GM19372 (cell line): ENCODE measurements around the gene MIS18BP1.

Source experiments
- ATAC-seq: cut with Tn5 transposase; IDR thresholded peaks from one replicate; pipeline ENCODE4 v1.9.1; 2021; ENCODE audit warnings: mild to moderate bottlenecking, low read depth, moderate library complexity; ENCODE audit not compliant: unreplicated experiment

MIS18BP1 gene

DNA sequence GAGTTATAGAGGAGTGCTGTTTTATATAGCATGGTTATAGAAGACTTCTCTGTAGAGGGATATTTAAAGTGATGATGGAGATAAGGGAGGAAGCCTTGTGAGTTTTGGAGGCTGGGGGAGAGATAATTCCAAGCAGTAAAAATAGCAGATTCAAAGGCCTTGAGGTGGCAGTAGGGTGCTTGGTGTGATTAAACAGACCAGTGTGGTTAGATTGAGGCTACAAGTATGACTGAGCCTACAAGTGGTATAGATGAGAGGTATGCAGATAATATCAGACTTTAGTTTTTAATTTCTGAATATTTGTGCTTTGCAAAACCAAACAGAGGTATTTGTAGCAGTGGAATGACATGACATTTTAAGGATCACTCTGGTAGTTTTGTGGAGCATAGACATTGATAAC, 96.9 kb downstream of the MIS18BP1 start:
- no peak for ATAC-seq
